Gastrocnemius medialis (tissue), 4 donors: ENCODE data around the gene RADIL.

Experiments
- POLR2A ChIP-seq, 2 donors: fragments of 450-650 bp; IDR thresholded peaks; one replicate each; pipeline ENCODE4 v1.6.1; 2017; ENCODE audit warnings: antibody characterized with exemption in 2 of 2, mild to moderate bottlenecking in 2 of 2, moderate library complexity in 2 of 2
- TF ChIP-seq, protein P1 (sequence below), 5 experiments: fragments of 450-650 bp in 3 of 5; fragments of 200-600 bp in 2 of 5; sonication (generic) in 2 of 5; IDR thresholded peaks in 4 of 5; conservative IDR thresholded peaks in 1 of 5; 1 replicate in 4 of 5; 2 replicates in 1 of 5; pipeline ENCODE4 v1.5.1; 2016 to 2019; ENCODE audit warnings: antibody characterized with exemption in 5 of 5, mild to moderate bottlenecking in 3 of 5, moderate library complexity in 3 of 5

DNA sequence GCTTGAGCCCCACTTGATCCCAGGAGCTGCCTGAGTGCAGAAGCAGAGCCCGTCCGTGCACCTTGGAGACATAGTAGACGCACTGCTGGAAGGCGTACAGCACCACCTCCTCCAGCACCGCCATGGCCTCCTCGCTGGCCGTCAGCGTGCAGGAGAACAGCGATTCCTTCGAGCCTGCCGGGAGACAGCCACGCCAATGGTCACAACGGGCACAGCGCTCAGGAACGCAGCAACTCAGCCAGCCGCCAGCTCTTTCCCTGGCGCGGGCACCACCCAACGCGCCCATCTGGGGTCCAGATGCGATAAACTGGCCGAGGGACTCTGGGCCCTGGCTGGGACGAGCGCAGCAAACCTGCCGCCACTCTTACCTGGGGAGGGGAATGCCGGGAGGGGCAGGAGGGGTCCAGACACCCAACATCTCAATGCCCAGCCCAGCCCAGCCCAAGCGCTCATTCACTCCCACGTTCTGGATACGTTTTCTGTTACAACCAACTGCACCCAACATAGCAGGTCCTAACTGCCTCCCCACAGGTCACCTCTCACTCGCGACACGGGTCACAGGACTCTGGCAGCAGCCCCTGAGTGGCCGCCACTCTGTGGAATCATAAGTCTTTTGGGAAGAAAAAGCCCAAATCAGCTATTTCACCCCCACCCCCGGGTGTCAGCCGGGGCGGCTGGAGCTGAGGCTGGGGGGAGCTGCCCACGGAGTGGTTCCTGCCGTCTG lies 66.2 kb downstream of the RADIL start:
- TF ChIP-seq, protein P1, sequence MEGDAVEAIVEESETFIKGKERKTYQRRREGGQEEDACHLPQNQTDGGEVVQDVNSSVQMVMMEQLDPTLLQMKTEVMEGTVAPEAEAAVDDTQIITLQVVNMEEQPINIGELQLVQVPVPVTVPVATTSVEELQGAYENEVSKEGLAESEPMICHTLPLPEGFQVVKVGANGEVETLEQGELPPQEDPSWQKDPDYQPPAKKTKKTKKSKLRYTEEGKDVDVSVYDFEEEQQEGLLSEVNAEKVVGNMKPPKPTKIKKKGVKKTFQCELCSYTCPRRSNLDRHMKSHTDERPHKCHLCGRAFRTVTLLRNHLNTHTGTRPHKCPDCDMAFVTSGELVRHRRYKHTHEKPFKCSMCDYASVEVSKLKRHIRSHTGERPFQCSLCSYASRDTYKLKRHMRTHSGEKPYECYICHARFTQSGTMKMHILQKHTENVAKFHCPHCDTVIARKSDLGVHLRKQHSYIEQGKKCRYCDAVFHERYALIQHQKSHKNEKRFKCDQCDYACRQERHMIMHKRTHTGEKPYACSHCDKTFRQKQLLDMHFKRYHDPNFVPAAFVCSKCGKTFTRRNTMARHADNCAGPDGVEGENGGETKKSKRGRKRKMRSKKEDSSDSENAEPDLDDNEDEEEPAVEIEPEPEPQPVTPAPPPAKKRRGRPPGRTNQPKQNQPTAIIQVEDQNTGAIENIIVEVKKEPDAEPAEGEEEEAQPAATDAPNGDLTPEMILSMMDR (IDR thresholded peaks at IDR 0.05 in 4 of 5, conservative IDR thresholded peaks at IDR 0.05 in 1 of 5): no peak
- no peak for TF ChIP-seq POLR2A (IDR thresholded peaks at IDR 0.05)
